DMS 273 (cell line): Measurements from ENCODE around the gene UQCRC1.
A peak's percentile ranks its signal among the peaks of the same experiment; 100 is the strongest.

Experiments
- DNase-seq: peaks from one replicate; lab custom pipeline; 2025; ENCODE audit not compliant: unreplicated experiment; lab: John Stamatoyannopoulos, UW

The UQCRC1 gene

DNA sequence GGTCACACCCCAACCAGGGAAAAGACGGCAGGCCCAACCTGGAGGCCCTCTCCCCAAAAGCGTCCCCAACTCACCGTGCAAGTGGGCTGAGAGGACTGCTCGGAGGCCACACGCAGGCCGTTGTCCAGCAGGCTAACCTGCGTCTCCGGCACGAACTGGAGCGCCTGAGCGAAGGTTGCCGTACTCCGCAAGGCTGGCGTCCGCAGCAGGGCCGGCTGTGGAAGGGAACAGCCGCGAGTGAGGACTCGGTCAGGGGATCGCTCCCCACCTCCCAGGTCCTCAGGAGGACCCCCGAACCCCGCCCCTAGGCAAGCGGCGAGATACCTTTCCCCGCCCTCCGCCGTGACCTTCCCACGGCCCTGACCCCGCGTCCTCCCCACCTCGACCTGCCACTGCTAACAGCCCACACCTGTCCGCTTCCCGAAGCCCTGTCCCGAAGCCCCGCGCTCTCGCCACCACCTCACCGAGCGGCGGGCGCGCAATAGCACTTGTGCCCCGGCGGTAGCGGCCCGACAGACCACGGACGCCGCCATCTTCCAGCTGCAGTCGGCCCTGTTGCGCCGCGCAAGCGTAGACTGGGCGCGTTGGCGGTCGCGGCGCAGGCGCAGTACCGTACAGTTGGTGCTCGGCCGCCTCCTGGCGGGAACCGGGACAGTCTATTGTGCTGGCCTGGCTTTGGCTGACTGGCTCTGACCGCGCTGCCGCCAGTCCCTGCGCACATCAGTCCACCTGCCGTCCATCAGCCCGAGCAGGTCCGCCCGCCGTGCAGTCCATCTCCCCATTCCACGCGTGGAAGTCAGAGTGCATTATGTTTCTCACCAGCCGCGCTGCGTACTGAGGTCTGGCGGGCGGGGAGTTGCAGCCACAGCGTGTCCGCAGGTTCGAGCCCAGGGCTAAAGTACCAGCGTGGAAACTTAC lies at the start of gene UQCRC1:
TSS of gene UQCRC1 (minus strand) at position 559 of the 918 bp plus-strand sequence. CDS start at position 533, 26 bp downstream.
- DNase-seq = peak; percentile 93

DNA sequence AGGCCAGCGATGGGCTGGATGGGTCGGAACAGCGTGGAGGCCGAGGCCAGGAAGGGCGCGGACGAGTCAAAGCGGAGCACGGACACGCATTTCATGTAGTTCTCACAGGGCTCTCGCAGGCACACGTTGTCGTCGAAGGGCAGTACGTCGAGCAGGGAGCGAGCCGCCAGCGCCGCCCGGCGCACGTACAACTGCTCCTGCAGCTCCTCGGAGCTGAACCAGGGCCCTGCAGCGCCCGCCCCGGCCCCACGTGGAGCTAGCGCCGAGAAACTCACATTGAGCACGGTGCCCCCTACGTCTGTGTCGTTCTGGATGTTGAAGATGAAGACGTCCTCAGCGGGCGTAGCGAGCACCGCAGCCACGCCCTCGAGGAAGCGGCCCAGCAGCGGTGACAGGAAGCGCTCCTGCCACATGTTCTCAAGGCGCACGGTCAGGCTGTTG lies 47.4 kb upstream of the UQCRC1 start:
- DNase-seq = no peak

DNA sequence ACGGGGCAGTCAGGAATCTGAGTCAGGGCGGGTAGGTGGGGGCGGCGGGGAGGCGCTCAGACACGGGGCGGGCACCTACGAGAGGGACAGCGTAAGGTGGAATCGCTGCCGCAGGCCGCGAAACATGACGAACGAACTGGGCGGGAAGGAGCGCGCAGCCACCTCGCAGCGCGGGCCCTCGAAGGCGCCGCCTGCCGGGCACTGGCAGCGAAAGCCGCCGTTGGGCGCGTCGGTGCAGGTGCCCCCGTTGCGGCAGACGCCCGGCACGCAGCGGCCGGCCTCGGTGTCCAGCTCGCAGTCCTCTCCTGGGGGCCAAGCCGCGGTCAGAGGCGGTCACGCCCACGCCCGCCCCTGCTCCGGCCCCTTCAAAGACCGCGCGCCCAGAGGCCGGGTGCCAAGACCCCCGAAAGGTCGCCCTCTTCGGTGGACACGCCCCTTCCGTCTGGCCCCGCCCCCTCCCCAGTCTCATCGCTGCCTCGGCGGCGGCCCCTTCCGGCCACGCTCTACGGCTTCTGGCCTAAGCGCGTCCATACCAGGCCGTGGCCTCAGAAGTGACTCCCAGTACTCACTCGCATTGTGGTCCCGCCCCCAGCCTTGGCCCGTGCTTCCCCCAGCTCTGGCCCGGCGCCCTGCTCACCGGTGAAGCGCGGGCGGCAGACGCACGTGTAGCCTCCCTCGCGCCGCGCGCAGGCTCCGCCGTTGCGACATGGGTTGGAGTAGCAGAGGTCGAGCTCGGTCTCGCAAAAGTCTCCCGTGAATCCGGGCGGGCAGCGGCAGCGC lies 46.8 kb upstream of the UQCRC1 start:
- no peak for DNase-seq

DNA sequence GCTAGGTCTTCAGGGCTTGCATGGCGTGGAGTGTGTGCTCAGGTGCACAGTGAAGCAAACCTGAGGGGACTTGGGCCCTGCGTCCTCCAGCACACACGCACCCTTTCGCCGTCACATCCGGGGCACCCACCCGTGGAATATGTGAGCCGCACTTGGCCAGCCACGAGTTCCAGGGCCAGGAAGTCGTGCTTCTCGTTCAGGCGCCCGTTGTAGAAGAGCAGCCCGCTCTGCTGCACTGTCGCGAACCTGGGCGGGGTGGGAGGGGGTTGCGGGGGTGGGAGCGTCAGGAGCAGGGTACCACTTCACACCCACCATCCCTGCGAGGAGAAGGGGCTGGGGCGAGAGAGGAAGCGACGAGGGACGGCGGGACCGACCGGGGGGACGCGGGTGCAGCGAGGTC lies 46.2 kb upstream of the UQCRC1 start:
- DNase-seq = no peak

DNA sequence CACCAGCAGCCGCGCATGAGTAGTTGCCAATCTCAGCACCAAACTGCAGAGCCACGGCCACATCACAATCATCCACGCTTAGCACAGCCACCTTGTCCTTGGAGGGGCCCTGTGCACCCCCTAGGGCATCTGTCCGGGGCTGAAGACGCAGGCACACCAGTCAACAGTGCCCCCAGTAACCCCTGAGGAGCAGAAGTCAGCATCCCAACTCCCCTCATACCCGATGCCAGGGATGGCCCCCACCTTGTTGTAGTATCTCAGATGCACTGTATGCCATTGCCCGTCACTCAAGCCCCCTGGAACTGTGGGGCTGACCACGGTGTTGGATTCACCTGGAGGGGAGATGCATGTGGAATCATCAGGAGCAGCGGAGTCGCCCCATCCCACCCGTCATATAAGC lies 45.6 kb upstream of the UQCRC1 start:
- no peak for DNase-seq

DNA sequence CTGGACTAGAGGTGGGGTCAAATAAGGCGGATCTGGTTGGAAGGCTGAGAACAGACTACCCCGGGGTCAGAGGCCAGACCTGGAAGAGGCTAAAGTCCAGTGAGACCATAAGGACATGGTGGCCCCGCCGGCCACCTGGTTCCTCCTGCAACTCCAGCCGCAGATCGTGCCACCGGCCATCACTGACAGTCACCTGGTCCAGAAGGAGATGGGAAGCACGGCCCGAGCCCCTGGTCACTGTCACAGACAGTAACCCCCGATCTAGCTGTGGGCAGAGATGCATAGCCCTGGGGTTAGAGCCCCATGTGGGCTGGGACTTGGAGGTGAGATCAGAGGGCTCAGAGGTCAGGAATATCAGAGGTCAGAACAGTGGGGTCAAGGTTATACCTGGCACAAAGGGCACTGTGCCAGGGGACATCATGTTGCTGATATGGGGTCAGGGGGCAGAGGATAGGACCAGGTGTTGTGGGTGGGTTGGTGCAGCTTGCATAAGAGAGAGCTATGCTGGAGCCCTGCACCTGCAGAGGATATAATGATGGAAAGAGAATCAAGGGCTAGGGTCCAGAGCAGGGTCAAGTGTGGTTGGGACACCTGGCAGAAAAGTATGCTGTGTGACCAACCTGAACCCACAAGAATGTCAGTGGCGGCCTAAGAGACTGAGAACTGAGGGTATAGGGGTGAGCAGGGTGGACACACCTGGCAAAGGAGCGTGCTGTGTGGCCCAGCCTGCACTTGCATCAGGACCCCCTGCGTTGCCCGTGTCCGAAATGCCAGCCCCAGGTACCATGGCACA lies 43.7 kb upstream of the UQCRC1 start:
- no peak for DNase-seq

DNA sequence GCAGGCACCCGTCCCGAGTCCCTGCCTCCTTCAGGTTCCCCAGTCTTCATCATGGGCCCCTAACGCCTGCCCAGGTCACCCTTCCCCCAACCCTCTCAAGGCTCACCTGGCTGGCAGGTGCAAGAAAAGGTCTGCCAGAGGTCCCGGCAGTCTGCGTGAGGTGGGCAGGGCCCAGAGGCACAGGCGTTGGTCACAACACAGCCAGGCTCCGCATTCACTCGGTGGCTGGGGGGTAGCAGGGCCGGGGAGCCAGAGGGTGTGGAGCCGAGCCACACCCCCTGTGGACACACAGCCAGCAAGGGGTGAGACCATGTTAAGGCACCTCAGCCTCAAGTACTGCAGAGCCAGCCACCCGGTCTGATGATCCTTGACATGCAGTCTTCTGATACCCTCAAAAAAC lies 42.3 kb upstream of the UQCRC1 start:
- DNase-seq = no peak

DNA sequence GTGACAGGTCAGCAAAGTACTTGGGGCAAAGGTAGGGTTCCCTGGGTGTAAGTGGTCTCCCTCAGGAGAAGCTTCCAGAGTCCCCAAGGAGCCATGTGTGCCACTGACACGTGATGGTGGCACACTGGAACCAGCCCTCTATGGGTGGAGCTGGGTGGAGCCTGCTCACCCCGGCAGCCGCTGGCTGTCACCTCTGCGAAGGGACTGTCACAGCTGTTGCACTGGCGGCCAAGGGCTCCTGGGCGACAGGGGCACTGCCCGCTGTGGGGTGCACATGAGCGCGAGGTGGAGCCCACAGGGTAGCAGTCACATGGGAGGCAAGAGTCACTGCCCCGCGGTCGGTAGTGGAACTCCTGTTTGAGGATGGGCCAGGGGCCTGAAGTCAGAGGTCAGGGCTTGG lies 41.3 kb upstream of the UQCRC1 start:
- no peak for DNase-seq

DNA sequence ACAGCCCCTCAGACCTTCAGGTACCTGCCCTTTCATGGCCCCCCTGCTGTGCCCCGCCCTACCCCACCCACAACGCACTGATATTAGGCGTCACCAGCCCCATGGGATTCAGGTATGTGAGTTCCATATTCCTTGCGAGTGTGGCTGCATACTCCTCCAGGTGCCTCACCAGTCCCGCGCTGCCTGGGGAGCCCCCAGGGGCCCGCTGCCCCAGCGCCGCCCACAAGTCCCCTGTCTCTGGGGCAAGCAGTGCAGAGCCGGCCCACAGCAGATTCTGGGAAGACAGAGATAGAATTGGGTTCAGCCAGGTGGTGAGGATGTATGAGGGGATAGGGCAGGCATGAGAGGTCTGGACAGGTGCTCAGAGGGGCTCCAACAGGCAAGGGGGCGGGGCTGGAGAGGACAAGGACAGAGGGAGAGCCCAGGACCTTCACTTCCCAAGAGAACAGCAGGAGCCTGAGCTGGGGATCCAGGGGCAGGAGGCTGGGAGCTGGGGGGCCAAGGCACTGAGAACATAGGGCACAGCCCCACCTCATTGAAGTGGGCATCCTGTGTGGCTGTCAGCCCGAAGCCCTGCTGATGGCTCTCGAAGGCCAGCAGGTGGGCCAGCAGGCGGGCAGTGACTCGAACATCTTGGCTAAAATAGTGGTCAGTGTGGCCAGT lies 38.9 kb upstream of the UQCRC1 start:
- no peak for DNase-seq

DNA sequence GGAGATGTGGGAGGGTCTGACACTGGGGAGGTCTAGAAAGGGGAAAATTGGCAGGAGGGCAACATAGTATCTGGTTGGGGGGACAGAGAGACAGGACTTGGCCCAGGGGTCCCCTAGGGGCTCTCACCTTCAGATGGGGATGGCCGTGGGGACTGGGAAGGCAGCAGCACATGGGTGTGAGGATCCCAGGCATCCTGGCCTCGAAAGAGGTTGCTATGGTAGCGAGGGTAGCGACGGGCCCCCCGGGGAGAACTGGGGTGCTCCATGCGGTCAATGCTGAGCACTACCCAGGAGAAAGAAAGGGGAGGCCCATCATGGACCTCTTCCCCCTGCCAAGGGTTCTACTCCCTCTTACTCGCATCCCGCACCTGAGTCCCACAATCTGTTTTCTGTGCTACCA lies 38.3 kb upstream of the UQCRC1 start:
- DNase-seq = no peak

DNA sequence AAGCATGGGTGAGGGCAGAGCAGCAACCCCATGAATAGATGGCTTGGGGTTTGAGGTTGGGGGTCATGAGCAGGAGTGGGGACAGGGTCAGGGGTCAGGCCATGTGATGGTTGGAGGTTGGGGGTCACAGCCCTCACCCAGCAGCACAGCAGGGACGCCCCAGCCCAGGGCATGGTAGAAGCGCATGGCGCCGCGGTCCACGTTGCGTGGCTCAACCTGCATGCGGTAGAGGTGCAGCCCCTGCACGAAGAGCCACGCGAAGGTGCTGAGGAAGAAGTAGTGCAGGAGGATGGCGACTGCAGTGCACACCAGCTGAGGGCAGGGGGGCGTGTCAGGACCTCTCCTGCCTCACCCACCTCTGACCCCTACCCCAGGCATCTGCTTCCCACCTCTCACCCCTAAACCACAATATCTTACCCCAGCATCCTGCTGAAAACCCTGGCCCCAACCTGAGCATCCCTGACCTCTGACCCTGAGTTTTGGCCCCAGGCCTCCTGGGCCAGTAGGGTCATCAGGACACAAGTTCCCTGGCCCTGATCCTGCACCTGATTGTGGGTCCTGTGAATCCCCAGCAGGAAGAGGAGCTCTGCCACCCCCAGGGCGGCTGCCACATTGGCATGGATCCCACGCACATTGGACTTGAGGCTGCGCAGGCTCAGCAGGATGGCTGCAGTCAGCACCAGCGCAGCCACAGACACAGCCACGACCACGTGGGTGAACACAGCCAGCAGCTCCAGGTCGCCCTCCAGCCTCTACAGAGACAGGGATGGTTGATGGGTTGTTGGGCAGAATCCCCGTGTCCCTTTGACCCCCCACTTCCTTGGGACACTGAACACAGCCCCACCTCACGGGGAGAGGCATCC lies 35.7 kb upstream of the UQCRC1 start:
- DNase-seq = no peak

DNA sequence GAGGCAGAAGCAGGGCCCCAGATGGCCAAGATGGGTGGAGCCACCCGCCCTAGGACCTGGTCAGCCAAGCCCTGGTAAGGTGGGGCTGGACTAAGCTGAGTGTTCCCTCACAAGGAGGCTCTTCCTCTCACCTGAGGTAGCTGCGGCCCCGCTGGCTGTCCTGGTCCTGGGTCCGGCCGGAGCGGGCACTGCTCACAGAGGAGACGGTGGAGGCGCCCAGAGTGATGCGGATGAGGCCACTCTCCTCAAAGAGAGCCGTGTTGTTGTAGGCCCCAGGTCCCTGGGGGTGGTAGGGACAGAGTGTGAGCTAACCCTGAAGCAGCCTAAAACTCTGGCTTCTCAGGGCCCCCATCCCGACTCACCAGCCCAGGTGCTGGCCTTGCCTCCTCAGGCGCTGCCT lies 33.2 kb upstream of the UQCRC1 start:
- DNase-seq = no peak

DNA sequence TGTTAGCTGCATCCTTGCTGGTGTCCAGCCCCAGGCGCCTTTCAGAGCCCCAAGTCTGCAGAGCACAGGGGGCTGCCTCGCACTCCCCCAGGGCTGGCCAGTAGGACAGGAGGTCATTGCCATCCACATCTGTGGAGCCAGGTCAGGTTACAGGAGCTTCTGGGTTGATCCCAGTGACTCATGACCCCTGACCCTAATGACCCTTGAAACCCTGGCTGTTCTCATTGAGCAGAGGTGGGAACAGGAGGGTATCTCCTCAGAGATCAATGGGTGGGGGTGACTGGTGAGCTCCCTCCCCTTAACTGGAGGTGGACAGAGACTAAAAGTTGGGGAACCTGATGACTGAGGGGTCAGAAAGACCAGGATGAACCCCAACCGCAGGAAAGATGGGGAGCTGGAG lies 31.9 kb upstream of the UQCRC1 start:
- DNase-seq = no peak

DNA sequence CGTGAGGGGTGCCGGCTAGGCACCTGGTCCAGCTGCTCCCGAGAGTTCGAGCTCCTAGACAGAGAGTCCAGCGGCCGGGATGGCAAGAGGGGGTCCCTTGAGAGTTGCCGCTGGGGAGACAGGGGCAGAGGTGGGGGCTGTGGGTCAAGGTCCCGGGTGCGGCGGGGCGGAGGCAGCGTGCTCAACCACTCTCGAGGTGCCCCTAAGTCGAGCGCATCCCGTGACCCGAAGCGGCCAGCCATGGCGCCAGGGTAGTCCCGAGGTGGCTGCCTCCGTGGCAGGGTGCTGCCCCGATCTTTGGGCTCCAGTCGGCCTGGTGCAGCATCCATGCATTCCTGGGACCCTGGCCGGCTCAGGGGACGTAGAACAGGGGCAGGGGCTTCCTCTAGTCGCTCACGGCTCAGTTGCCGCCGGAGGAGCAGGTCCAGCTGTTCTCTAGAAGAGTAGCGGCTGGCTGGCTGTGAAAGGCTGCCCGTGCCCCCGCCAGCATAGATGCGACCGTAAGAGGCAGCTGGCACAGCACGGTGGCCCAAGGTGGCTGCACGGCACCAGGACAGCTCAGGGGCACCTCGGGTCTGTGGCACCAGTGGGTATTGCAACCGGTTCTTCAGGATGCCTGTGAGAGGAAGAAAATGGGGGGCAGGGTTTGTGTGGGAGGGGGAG lies 30.6 kb upstream of the UQCRC1 start:
- no peak for DNase-seq

DNA sequence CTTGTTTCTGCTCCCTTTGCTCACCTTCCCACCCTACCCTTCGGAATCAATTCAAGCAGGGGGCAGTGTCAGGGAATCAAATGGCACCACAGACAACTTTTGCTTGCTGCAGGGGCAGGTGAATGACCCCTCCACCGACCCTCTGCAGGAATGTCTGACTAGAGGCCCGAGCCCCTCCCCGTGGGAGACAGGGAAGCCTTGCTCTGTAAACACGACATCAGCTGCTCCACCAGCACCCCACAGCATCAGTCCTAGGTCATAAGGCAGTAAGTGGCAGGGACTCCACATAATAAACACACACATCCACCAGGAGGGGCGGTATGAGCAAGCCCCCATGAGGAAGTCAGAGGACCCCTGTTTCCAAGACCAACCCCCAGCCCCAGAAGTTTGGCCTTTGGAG lies 27.9 kb upstream of the UQCRC1 start:
- no peak for DNase-seq

DNA sequence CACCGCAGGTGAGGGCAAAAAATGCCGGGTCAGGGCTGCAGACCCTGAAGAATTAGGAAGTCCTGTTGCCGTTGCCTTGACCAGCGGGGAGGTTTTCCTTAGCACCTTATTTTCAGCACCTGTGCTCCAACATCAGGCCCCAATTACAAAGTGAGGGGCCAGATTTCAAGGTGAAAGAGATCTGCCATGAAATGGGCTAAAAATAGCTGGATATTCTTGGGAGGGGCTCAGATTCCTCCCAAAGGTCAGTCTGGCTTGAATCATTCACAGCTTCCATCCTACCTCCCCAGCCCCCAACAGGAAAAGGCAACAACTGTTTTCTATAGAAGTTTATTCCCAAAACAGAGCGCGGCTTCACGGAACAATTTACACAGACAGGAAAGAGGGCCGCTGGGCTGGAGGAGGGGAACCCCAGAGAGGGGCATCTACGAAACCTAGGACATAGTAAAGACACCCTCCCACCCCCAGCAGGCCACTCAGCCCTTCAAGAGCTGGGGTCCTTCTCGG lies 26.8 kb upstream of the UQCRC1 start:
- no peak for DNase-seq

DNA sequence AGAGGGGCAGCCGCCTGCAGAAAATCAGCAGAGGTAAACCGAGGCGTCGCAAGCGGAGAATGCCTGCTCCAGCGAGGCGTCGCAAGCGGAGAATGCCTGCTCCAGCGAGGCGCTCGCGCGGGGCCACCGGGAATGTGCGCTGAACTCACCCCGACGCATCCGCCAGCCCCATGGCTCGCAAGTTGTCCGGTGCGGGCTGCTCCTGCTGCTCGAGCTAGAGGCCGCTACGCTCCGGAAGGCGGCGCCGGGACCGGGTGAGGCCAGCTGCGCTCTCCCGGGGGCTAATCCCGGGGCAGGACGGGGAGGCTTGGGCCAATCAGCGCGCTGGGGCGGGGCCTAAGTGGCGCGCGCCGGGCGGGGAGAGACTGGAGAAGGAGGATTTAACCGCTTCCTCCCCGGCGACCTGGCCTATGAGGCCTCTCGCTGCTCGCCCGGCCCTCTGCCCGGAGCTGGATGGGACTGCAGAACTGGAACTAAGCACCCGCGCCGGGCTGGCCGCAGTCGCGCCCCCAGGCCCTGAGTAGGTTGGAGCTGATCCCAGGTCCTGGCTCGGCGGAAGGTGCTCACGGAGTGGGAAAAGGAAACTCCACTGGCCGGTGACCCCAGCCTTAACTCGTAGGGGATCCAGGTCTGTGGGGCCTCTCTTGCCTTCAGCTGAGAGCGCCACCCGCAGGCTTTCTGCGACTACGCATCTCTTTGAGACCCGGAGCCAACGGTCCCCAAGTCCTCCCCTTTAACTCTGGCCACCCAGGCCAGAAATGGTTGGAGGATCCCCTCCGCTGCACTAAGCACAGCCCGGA lies 26.0 kb upstream of the UQCRC1 start, which contains the start of gene SLC26A6:
TSS of gene SLC26A6 (minus strand) at position 240 of the 800 bp plus-strand sequence. CDS start at position 172, 68 bp downstream.
- peak; percentile 97 for DNase-seq

DNA sequence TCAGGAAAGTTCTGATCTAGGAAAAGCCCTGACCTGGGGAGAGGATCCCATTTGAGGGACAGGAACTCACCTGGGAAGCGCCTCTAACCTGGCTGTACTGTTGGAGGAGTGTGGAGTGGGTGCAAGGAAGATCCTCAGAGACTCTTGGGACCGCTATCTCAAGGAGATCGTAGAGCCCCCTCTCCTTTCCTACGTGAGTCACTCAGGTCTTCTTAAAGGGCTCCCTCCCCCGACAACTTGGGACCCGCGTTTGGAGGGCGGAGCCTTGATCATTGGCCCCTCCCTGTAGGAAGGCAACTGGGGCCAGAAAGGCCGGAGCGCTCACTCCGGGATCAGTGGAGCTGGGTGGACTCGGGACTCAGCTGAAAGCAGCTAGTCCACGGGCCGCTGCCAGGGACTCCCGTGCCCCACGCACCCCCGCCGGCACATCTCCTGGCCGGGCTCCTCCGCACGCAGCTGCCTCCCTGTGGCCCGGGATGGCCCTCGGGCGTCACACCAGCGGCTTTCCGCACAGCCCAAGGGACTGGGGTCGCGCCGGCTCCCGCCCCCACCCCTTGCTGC lies 25.3 kb upstream of the UQCRC1 start:
- DNase-seq = peak; percentile 65
